NCI-H748 (cell line): Measurements from ENCODE around the gene MKNK1.
"Not testable (repeated sequence)": the region's sequence is repeated elsewhere in the genome, so short reads cannot be mapped to it uniquely, and the experiment has no call there.

Source experiments
- DNase-seq: peaks from one replicate; lab custom pipeline; 2025; ENCODE audit not compliant: unreplicated experiment; lab: John Stamatoyannopoulos, UW

MKNK1 gene

DNA sequence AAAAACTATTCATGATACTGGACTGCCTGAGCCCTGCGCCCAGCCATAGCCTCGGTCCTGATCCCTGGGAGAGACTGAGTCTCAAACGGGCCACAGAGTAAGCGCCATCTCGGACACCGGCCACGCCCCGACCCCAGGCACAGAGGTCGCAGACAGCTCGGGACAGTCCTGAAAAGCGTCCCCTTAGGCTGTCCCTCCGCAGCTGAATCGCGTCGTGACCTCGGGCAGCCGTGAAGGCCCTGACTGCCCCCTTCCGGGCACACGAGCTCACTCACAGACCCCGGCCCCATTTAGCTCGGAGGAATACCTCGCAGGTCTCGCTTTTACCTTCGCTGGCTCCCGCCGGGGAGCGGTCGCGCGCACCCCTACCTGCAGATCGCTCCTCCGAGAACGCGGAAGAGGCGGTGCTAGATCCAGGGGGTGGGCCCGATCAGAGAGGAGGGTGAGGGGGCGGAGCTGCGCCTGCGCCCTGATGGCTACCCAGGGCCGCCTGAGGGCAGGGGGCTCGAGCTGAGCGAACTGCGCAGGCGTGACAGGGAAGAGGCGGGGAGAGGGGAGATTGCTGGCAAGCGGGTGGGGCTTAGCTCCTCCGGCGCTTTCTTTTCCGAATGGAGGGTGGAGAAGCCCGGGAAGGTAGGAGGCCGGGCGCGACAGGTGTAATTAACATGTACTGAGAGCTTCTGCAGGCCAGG lies at the start of gene MKNK1:
TSS of gene MKNK1 (minus strand) at position 411 of the 692 bp plus-strand sequence. CDS start 20,941 bp downstream, outside the sequence.
- DNase-seq = peak; percentile 98

DNA sequence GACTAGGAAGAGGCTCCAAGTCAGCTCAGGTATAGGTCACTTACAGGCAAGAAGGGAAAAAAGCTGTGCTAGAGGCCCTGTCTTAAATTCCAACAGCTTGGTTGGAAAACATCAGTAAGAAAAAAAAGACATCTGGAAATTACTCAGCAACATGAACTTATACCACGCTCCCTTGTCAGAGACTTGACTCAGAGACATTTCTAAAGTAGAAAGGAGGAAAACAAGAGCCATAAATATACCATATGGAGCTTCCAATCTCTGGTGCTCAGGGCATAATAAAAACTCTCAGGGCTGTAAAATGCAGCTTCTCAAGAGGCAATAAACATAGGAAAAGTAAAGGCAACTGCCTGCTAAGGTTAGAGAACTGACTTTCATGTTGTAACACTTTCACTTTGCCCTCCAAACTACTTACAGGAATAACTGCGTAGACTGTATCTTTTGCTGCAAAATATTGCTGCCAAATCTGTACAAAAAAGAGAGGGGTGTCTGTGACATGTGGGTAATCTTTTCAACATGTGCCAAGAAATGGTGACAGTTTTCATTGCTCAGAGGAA lies 49.4 kb upstream of the MKNK1 start:
- DNase-seq = no peak

DNA sequence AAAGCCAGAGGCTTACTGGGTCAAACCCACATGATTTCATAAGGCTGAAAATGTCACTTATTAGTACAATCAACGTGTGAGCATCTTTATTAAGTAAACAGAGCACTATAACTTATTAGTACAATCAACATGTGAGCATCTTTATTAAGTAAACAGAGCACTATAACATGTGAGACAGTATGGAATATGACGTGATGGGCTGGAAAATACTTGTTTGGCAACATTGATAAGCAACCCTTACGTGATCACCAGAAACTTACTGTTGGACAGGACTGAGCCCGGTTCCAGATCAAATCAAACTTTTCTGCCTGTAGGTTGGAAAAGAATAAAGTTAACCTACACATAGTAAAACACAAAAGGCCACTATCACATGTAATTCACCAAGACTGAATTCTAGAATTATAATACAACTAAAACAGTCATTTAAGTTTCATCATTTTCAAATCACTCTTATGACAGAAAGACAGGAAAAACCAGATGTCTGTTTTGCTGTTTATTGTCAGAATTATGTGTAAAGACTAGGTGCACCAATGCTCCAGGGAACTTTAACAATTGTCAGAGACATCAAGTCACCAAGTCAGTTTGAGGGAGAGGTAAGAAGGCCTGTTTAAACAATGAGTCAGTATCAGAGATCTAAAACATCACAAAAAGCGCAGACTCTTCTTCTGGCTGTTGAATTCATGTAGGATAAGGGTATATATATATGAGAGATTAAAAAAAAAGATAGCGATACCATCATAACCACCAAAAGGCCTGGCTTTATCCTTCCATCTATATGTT lies 48.4 kb upstream of the MKNK1 start:
- no peak for DNase-seq

DNA sequence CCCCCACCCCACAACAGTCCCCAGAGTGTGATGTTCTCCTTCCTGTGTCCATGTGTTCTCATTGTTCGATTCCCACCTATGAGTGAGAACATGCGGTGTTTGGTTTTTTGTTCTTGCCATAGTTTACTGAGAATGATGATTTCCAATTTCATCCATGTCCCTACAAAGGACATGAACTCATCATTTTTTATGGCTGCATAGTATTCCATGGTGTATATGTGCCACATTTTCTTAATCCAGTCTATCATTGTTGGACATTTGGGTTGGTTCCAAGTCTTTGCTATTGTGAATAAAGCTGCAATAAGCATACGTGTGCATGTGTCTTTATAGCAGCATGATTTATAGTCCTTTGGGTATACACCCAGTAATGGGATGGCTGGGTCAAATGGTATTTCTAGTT lies 47.1 kb upstream of the MKNK1 start:
- DNase-seq = not testable (repeated sequence)

DNA sequence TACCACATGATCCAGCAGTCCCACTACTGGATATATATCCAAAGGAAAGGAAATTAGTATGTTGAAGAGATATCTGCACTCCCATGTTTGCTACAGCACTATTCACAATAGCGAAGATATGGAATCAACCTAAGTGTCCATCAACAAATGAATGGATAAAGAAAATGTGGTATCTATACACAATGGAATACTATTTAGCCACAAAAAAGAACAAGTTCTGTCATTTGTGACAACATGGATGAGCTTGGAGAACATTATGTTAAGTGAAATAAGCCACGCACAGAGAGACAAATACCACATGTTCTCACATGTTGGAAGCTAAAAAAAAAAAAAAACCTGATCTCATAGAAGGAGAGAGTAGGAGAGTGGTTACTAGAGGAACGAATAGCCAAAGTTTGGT lies 46.4 kb upstream of the MKNK1 start:
- no peak for DNase-seq

DNA sequence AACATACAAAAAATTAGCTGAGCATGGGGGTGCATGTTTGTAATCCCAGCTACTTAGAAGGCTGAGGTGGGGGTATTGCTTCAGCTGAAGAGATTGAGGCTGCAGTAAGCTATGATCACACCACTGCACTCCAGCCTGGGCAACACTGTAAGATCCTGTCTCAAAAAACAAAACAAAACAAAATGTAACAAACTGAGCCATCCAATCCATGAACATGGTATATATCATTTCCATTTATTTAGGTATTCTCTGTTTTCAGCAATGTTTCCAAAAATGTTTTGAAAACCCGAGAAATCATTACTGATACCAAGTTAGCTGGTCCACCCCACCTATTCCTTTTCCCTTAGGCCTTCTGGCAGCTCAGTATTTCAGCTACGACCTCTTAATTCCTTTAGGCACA lies 45.7 kb upstream of the MKNK1 start:
- DNase-seq = no peak

DNA sequence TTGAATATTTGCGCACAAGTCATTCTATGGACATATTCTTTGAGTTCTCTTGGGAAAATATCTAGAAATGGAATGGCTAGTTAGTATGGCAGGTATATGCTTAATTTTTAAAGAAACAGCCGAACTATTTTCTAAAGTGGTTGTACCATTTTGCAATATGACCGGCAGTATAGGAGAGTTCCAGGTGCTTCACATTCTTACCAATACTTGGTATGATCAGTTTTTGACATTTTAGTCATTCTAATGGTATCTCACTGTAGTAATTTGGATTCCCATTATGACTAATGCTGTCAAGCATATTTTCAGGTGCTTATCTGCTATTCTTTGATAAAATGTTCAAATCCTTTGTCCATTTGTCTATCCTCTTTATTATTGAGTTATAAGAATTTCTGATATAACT lies 43.5 kb upstream of the MKNK1 start:
- DNase-seq = no peak

DNA sequence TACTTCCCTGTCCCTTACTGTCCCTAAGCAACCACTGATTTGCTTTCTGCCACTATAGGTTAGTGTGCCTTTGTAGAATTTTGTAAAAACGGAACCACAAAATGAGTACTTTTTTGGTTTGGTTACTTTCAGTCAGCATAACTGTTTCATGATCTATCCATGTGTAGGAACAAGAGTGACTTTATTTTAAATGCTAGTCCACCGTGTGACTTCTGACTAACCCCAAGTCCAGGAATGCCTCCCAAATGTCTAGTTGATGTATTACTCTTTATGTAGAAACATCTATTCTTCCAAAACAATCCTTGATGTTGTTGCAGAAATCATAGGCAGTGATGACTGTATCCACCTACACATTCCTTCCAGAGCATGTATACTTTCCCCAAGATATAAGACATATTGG lies 42.8 kb upstream of the MKNK1 start:
- no peak for DNase-seq

DNA sequence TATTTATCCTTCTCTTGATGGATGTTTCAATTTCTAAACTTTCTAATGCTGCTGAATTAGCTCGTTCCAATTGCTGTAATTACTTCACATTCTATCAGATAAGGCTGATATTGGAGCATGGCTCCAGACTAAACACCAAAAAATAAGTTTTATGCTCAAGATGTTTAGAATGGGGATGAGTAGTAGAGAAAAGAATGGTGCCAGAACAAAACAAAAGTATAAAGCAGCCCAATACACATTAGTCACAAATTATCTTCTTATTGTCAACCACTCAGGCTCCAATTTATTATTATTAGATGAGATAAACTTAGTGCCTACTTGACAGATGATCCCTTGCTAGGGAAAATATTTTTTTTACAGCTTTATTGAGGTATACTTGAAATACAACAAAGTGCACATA lies 42.3 kb upstream of the MKNK1 start:
- DNase-seq = no peak

DNA sequence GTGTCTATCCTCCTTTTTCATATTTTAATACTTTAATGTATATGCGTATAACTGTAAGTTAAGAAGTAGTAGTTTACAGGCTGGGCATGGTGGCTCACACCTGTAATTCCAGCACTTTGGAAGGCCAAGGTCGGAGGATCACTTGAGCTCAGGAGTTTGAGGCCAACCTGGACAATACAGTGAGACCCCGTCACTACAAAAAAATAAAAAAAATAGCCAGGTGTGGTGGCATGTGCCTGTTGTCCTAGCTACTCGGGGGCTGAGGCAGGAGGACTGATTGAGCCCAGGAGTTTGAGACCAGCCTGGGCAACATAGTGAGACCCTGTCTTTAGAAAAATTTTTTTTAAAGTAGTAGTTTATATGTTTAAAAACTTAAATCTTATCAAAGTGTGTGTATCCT lies 41.7 kb upstream of the MKNK1 start:
- no peak for DNase-seq

DNA sequence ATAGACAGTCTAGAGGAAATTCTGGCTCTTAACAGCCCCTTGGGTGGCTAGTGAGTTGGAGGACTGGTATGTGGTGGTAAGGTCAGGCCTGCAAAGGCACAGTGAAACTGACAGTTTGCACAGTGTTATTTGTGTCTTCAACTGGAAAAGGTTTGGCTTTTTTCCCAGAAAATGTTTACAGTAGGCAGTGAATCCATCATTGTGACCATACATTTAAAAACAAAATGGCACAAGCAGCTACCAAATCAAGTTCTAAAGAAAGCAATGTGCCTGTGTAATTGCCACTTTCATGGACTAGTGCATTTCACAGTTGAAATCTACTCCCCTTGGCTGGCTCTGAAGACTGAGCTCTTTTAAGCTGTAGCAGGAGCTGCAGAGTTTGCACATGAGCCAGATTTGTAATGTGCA lies 39.3 kb upstream of the MKNK1 start:
- DNase-seq = peak; percentile 89

DNA sequence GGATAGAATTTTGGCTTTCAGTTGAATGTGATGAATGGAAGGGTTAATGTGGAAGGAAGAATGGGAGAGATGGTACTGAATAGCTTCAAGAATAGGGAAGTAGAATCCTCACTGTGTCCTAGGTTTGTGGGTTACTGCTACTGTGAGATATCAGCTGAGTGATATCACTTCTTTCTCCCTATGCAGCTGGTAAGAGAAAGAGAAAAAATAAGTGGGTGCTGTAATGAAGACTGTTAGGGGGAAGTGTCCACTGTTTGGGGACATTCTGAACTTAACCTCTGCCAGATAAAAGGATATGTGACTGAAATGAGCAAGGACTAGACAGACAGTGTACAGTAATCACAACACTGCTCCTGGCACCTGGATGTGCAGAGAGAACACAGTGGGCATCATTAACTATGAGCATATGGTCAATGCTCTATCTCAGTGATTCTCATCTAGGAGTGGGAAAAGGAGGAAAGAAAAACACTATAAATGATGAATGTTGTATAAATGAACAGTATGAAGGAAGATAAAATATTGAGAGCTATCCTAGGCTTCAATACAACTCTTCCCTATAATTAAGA lies 38.1 kb upstream of the MKNK1 start:
- DNase-seq = no peak

DNA sequence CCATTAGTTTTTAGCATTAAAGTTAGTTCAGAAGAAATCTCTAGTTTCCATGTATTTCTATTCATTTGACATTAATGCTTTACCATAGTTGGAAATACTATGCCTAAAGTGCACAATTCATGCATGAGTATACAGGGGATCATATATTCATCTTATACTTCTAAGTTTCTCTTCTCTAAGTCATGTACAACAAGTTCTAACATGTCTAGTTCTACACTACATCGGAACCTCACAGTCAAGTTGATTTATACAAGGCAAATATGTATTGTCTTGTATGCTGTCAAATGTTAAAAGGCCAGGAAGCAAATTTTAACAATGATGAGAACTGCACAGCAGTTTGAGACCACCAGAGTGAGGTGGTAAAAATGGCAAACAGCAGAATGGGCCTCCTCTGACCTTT lies 35.5 kb upstream of the MKNK1 start:
- DNase-seq = no peak

DNA sequence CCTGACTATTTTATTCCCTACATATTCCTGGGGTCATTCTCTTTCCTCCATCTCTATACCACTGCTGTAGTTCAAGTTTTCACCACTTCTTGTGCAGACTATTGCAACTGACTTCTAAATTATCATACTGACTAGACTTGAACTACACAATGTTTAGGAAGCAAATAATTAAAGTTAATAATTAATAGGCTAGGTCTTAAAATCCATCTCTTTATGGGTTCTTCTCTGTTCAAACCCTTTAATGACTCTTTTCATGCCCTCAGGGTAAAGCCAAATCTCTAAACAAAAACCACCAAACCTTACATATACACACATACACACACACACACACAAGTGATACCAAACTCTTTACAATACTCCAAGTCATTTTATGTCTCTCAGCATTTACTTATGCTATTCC lies 34.9 kb upstream of the MKNK1 start:
- DNase-seq = no peak

DNA sequence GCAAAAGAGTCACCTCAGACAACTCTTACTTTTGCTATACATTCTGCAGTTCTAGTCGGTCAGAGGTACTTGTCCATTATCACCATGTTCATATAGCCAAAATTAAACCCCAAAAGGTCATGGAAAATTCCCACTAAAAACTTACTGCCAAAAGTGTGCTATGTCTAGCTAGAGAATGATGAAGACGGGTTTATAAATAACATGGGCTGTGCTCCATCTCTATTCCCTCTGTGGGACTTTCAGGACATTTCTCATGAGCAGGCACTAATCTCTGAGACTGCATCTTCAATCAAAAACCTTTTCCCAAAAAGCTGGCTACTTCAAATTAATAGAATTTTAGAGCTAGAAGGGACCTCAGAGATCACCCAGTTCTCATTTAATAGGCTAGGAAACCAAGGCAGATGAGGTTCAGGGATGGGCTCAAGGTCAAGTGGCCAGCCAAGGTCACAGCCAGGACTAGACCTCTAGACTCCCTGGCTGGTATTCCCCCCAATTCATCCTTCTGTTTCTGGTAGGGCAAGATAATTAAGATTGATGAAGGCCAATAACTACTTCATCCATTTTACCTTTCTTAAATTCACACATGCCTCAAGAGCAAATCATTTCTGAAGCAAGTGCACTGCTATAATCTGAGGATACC lies 33.5 kb upstream of the MKNK1 start:
- DNase-seq = no peak

DNA sequence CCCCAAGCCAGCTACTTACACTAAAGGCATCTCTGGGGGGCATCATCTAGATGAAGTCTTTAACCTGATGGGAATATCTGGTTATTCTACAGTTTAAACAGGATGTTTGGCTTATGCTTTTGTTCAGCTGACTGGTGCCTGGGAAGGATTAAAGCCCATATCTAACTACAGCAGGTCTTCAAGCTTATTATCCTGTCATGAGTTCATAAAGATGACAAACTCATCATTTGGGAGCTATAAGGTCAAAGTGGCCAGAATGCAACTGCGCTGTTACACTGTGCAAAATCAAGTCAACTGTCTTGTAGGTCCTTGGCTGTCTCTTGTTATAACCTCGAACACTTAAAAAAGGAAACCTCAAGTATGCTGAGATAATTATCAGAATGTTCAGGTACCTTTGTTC lies 31.1 kb upstream of the MKNK1 start:
- no peak for DNase-seq

DNA sequence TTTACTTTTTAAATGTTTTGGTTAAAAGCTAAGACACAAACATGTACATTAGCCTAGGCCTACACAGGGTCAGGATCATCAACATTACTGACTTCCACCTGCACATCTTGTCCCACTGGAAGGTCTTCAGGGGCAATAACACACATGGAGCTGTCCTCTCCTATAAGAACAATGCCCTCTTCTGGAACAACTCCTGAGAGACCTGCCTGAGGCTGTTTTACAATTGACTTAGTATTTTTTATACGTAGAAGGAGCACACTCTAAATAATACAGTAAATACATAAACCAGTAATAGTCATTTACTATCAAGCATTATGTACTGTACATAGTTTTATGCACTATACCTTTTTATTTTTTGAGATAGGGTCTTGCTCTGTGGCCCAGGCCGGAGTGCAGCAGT lies 26.7 kb upstream of the MKNK1 start:
- DNase-seq = no peak

DNA sequence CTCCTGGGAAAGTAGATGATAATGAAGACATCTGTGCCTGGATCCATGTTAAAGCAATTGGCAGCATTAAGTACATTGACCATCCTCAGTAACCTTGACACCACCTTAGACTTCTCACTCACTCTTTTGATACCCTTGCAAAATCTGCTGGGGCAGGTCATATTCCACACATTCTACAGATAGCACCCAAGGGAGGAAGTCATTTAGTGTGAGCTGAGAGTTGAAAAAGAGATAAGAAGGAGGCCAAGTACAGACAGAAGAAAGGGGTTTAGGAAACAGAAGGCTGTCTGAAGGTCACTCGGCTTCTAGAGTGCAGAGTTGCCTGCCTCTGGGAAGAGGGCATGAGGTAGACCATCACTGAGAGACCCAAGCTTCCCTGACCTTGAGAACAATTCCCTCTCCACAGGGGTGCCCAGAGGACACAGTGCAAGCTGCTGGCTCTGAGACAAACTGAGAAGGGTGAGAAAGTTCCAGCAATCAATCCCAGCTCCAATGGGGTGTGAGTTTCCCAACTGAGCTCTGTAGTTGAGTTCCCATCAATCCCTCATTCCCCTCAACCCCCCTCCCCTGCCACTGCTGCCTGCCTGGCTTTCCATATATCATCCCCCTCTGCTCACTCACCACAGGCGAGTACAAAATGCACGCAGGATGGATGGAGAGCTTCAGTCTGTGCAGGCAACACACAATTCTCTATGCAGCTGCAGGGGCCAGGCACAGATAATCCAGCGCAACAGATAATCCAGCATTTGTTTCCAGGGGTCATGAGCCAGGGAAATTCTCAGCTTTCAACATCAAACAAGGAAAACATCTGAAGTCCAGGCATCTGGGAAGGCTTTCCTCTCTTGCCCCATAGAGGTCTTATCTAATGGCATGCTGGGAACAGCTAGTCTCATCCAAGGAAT lies 19.9 kb upstream of the MKNK1 start:
- DNase-seq = no peak

DNA sequence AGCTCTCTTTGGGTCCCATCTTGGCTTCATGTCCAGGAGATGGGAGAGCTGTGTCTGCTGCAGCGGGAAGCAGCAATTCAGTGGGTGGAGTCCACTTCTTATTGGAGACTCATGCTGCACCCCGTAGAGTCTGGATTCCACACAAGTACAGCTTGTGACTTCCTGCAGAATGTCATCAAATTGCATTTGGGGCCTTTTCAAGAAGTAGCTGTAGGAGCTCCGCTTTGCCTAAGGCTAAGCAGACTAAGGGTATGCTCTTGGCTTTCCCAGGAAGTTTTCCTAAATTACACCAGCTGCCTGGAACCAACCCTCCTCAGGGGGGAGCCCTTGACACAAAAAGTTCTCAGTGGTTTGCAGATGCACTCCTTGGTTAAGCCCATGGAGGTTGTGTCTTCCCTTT lies 18.3 kb upstream of the MKNK1 start:
- DNase-seq = peak; percentile 30

DNA sequence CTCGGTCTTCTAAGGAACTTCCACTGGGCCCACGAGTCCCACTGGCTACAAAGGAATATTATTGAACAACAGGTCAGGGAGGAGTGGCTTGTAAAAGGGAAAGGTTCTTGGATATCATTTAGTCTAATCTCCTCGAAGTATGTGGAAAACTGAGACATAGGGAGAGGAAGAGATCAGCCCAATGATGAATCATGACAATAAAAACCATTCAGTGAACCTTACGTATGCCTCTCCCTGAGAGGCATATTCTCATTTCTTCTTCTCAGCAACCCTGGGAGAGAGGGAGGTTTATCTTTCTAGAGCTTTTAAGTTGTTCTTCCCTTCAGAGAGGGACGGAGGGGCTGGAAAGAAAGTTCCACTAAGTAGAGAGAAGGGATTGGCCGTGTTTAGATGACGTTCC lies 17.9 kb upstream of the MKNK1 start:
- no peak for DNase-seq
